ENCODE results near the gene TMEM232. TPM values are rescaled to one million over a fixed set of nuclear protein-coding genes. Genes with fewer than 3 reads are reported as not detected.

The TMEM232 gene
- total RNA-seq, 1 donor from 2014 or later = 0.79 TPM

DNA sequence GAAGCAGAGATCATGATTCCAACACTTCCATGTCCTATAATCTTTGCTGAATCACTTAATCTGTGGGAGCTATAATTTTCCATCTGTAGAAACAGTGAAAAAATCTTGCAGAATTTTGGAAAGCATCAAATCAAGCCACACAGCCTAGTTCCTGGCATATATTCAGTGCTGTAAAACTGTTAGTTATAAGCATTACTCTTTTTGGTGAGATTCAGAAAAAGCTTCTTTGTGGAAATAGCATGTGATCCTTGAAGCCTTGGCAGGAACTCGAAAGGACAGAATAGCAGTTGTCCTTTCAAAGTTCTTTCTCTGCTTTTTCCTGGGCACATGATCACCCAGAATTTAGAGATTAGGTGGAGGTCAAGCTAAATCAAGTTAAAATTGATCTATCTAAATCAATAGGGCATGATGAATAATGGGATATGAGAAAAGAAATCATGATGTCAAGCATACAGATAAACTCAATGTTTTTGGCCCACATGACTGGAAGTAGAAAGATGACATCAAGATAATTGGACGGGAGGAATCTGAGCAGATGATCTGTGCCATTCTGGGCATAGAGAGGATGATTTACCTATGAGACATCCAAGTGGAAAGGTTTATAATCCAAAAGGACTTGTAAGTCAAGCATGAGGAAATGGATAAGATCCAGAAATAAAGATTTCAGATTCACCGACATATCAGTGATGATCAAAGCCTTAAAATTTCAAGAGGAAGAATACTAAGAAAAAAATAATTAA lies 73.1 kb downstream of the TMEM232 start:
- TF ChIP-seq, protein P1, sequence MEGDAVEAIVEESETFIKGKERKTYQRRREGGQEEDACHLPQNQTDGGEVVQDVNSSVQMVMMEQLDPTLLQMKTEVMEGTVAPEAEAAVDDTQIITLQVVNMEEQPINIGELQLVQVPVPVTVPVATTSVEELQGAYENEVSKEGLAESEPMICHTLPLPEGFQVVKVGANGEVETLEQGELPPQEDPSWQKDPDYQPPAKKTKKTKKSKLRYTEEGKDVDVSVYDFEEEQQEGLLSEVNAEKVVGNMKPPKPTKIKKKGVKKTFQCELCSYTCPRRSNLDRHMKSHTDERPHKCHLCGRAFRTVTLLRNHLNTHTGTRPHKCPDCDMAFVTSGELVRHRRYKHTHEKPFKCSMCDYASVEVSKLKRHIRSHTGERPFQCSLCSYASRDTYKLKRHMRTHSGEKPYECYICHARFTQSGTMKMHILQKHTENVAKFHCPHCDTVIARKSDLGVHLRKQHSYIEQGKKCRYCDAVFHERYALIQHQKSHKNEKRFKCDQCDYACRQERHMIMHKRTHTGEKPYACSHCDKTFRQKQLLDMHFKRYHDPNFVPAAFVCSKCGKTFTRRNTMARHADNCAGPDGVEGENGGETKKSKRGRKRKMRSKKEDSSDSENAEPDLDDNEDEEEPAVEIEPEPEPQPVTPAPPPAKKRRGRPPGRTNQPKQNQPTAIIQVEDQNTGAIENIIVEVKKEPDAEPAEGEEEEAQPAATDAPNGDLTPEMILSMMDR (IDR thresholded peaks at IDR 0.05; ENCODE audit: insufficient read depth, low read length, severe bottlenecking) = no peak
- FAIRE-seq (no peak), DNase-seq (ENCODE audit: low read depth) (no peak)
- no peak overlapping the region for H3K4me3 ChIP-seq (ENCODE audit: low read depth, low read length)
- no peaks in the 10 kb centered on the region for H3K27me3 ChIP-seq (ENCODE audit: control insufficient read depth, insufficient read depth, low read length)
- H3K36me3 ChIP-seq (ENCODE audit: control insufficient read depth, insufficient read depth, low read length) = no peaks in the 10 kb centered on the region

DNA sequence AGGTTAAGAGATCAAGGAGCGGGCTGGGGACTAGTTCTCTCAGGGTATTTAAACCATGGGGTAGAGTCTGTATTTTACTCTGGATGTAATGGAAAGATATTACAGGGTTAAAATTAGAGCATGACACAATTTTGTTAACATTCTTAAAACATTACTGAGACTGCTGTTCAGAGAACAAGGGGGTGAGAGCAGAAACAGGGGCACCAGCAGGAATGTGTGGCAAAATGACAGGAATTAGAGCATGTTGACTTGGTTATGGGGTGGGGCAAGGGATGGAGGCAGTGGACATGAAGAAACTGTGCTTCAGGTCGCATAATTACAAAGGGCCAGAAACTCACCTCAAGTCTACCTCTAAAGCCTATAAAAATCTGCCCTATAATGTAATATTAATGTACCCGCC lies 75.0 kb downstream of the TMEM232 start:
- Histone ChIP-seq H3K27me3 (ENCODE audit: control insufficient read depth, insufficient read depth, low read length) (no peaks in the 10 kb centered on the region), H3K4me3 (ENCODE audit: low read depth, low read length) (no peak overlapping the region), H3K36me3 (ENCODE audit: control insufficient read depth, insufficient read depth, low read length) (no peaks in the 10 kb centered on the region)
- FAIRE-seq (no peak), DNase-seq (ENCODE audit: low read depth) (no peak)
- TF ChIP-seq, protein P1 (IDR thresholded peaks at IDR 0.05; ENCODE audit: insufficient read depth, low read length, severe bottlenecking) = no peak

DNA sequence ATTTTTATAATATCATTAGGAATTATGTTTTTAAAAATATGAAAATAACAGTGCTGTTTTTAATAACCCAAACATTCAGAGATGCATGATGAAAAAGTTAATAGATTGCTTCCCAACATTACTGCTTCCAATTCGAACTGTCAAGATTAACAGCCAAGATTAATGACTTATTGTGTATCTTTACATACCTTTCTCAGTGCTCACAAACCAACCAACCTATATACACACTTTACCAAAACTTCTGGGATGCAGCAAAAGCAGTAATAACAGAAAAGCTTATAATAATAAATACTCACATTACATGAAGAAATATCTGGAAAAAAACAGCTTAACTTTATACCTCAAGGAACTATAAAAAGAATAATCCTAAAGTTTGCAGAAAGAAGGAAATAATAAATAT lies 82.1 kb downstream of the TMEM232 start:
- FAIRE-seq (no peak), DNase-seq (ENCODE audit: low read depth) (no peak)
- Histone ChIP-seq H3K27me3 (ENCODE audit: control insufficient read depth, insufficient read depth, low read length) (no peaks in the 10 kb centered on the region), H3K36me3 (ENCODE audit: control insufficient read depth, insufficient read depth, low read length) (no peaks in the 10 kb centered on the region), H3K4me3 (ENCODE audit: low read depth, low read length) (no peak overlapping the region)
- TF ChIP-seq, protein P1 (IDR thresholded peaks at IDR 0.05; ENCODE audit: insufficient read depth, low read length, severe bottlenecking) = no peak

DNA sequence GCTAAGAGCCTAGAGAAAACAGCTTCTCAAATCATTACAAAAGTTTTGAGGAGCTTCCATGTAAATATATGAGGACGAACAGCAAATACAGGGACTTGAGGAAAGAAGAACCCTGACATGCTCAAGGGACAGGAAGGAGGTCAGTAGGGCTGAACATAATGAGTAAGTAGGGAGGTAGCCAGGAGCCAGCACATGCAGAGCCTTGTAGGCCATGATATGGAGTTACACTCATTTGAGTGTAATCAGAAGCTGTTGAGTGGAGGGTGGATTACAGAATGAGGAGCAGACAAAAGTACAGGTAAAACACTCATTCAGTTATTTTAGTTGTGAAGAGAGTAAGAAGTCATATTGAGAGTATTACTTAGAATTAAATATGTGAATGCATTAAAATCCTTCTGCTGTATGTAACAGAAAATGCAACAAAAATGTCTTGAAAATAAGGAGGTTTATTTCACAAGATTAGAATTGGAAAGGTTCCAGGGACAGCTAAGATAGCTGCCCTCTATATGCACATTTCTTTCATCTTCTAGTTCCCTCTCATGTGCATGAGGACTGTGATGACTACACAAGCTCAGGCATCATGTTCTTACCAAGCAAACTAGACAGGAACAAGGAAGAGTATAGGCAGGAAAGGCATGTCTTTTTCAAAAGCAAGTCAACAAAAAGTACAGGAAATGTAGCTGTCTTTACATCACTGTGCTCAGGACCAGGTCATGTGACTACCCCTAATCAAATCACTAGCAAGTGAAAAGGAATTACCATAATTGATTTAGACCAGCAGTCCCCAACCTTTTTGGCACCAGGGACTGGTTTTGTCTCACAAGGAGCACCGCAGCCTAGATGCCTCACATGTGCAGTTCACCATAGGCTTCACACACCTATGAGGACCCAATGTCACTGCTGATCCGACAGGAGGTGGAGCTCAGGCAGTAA lies 87.2 kb downstream of the TMEM232 start:
- Histone ChIP-seq H3K27me3 (ENCODE audit: control insufficient read depth, insufficient read depth, low read length) (no peaks in the 10 kb centered on the region), H3K36me3 (ENCODE audit: control insufficient read depth, insufficient read depth, low read length) (no peaks in the 10 kb centered on the region), H3K4me3 (ENCODE audit: low read depth, low read length) (no peak overlapping the region)
- TF ChIP-seq, protein P1 (IDR thresholded peaks at IDR 0.05; ENCODE audit: insufficient read depth, low read length, severe bottlenecking) = no peak
- DNase-seq (ENCODE audit: low read depth) (no peak), FAIRE-seq (peak; percentile 13)

DNA sequence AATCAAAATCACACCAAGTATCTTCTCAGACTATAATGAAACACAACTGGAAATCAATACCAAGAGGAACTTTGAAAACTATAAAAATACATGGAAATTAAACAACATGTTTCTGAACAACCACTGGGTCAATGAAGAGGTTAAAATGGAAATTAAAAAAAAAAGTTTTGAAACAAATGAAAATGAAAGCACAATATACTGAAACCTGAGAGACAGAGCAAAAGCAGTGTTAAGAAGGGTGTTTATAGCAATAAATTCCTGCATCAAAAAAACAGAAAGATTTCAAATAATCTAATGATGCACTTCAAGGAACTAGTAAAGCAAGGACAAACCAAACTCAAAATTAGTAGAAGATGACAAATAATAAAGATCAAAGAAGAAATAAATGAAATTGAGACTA lies 92.0 kb downstream of the TMEM232 start:
- no peak overlapping the region for H3K4me3 ChIP-seq (ENCODE audit: low read depth, low read length)
- DNase-seq (ENCODE audit: low read depth) (no peak), FAIRE-seq (no peak)
- TF ChIP-seq, protein P1 (IDR thresholded peaks at IDR 0.05; ENCODE audit: insufficient read depth, low read length, severe bottlenecking) = no peak
- H3K36me3 ChIP-seq (ENCODE audit: control insufficient read depth, insufficient read depth, low read length) = no peaks in the 10 kb centered on the region
- no peaks in the 10 kb centered on the region for H3K27me3 ChIP-seq (ENCODE audit: control insufficient read depth, insufficient read depth, low read length)
